PC-9 (cell line): ENCODE data around the gene TMEM232. TPM values are rescaled to one million over a fixed set of nuclear protein-coding genes. Genes with fewer than 3 reads are reported as not detected.

ENCODE experiments used
- Bru-seq: library from RNA; stranded (reverse); fragments of 400-500 nt; gene quantifications from one replicate; lab custom pipeline; 2021; lab: Mats Ljungman, UMichigan
- BruChase-seq, 2 experiments: library from RNA; stranded (reverse); fragments of 400-500 nt; gene quantifications; one replicate each; lab custom pipeline; 2021; lab: Mats Ljungman, UMichigan
- BruUV-seq: library from RNA; stranded (reverse); fragments of 400-500 nt; replicated peaks from 2 replicates; lab custom pipeline; 2021; lab: Mats Ljungman, UMichigan
- CTCF ChIA-PET: fragments of 300-600 bp; sonication (Branson Sonifier 250); formaldehyde crosslinking; loops from one replicate; lab custom pipeline; 2022; ENCODE audit warnings: antibody characterized with exemption; lab: Charles Lee
- POLR2A ChIA-PET: fragments of 300-600 bp; sonication (Branson Sonifier 250); formaldehyde crosslinking; loops from one replicate; lab custom pipeline; 2022; ENCODE audit warnings: antibody characterized with exemption; ENCODE audit not compliant: unreplicated experiment; lab: Charles Lee
- DNase-seq, 2 experiments: peaks; one replicate each; pipeline versions ENCODE4 v3.0.0 to v3.0.0-alpha.2; 2015 to 2022; ENCODE audit warnings: mixed read lengths in 1 of 2
- H2AFZ ChIP-seq: fragments of 200-600 bp; sonication (generic); 2 replicates; pipeline ENCODE4 v1.8.1; 2017; ENCODE audit warnings: antibody characterized with exemption
- H3F3A ChIP-seq: fragments of 200-600 bp; sonication (generic); 2 replicates; pipeline ENCODE4 v1.8.1; 2017; ENCODE audit warnings: antibody characterized with exemption, mild to moderate bottlenecking, low read depth; ENCODE audit not compliant: insufficient read depth
- H3K27ac ChIP-seq: fragments of 200-600 bp; sonication (generic); 2 replicates; pipeline ENCODE4 v1.6.1; 2016; ENCODE audit warnings: mixed run types
- H3K27me3 ChIP-seq: fragments of 200-600 bp; sonication (generic); 2 replicates; pipeline ENCODE4 v1.6.1; 2016; ENCODE audit warnings: low read depth, mixed run types; ENCODE audit not compliant: insufficient read depth
- H3K36me3 ChIP-seq: fragments of 200-600 bp; sonication (generic); 2 replicates; pipeline ENCODE4 v1.6.1; 2016; ENCODE audit warnings: low read depth, mixed run types
- H3K4me1 ChIP-seq: fragments of 200-600 bp; sonication (generic); replicated peaks from 2 replicates; pipeline ENCODE4 v1.6.1; 2016; ENCODE audit warnings: mixed run types; ENCODE audit not compliant: insufficient read depth
- H3K4me2 ChIP-seq: fragments of 200-600 bp; sonication (generic); 2 replicates; pipeline ENCODE4 v1.6.1; 2017; ENCODE audit warnings: mixed run types
- H3K4me3 ChIP-seq: fragments of 200-600 bp; sonication (generic); 2 replicates; pipeline ENCODE4 v1.6.1; 2016; ENCODE audit warnings: mixed run types
- H3K79me2 ChIP-seq: fragments of 200-600 bp; sonication (generic); 2 replicates; pipeline ENCODE4 v1.6.1; 2017; ENCODE audit warnings: low read depth, mixed run types
- H3K9me2 ChIP-seq: fragments of 200-600 bp; sonication (generic); 2 replicates; pipeline ENCODE4 v1.8.1; 2017; ENCODE audit warnings: mild to moderate bottlenecking; ENCODE audit not compliant: insufficient read depth
- H3K9me3 ChIP-seq: fragments of 200-600 bp; sonication (generic); 2 replicates; pipeline ENCODE4 v1.8.1; 2016; ENCODE audit warnings: low read depth; ENCODE audit not compliant: insufficient read depth
- H4K20me1 ChIP-seq: fragments of 200-600 bp; sonication (generic); 2 replicates; pipeline ENCODE4 v1.8.1; 2017; ENCODE audit not compliant: insufficient read depth
- EZH2 ChIP-seq: fragments of 200-600 bp; sonication (generic); IDR thresholded peaks from 2 replicates; pipeline ENCODE4 v1.8.0; 2017; ENCODE audit warnings: antibody characterized with exemption, low read depth
- intact Hi-C: fragments of 100-400 bp; cut with micrococcal nuclease; formaldehyde crosslinking; loops from one replicate; pipeline ENCODE4 v1.10.0; 2022; ENCODE audit not compliant: unreplicated experiment
- long read RNA-seq: library from polyadenylated mRNA; stranded (forward); transcript quantifications from one replicate; pipeline ENCODE4 v2.0.0, GENCODE V29; 2022
- total RNA-seq: library from RNA; stranded (reverse); gene quantifications from 2 replicates; pipeline ENCODE4 v1.2.3, GENCODE V29; 2021
- TF ChIP-seq, protein P1 (sequence below): fragments of 200-600 bp; sonication (generic); conservative IDR thresholded peaks from 2 replicates; pipeline ENCODE4 v1.6.1; 2017; ENCODE audit warnings: mixed run types, antibody characterized with exemption, mild to moderate bottlenecking, moderate library complexity

The TMEM232 gene
- total RNA-seq (0.65 and 1.1 TPM in 2 replicates), Bru-seq, nascent RNA (percentile 21 among the genes with signal in this experiment), BruChase-seq, experiment 1, labeled RNA remaining after a 2-hour chase (percentile 25 among the genes with signal in this experiment), BruChase-seq, experiment 2, labeled RNA remaining after a 6-hour chase (percentile 17 among the genes with signal in this experiment)
- long read RNA-seq, partial matches to known transcripts = 0 of 2 reads
- long read RNA-seq, other reads (novel, unspliced or antisense) = 2 of 2 reads

DNA sequence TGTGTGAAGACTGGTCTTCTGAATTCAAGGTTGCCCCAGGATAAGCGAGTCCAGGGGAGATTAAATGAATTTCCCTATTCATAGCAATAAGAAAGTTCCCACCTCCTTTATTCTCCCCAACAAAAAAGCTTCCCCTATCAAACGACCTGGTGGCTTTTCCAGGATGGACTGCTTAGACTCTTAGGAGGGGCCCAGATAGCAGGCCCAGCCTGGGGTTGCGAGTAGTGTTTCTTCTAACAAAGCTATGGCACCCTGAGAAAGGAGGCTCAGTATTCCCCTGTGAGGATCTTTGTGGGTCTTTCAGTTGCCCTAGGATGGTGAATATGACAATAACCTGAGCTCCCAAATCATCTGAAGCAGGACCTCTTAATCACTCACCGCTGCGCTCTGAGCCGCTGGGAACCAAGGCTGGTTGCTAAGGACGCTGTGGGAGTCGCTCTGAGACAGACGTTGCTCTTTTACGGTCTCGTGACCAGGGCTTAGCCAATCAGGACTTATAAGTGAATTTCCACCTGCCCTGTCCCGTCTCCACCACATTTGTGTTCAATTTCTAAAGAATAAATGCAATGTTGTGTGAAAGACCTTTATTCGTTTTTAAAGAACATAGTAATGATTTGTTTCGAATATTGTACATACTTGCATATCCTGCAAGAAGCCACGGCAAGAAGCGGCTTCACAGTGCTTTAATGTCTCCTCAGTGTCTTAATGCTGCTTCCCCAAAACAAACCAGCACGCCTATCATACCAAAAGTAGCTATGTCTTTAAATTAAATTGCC, at the start of gene TMEM232:
Gene TMEM232 (minus strand): TSS at position 423 of the 776 bp plus-strand sequence. CDS start 59,319 bp downstream, outside the sequence.
- POLR2A ChIA-PET = no interaction called here
- Histone ChIP-seq H3K4me1 (no peaks in the 10 kb centered on the region), H3K9me3 (no peaks in the 10 kb centered on the region), H4K20me1 (no peaks in the 10 kb centered on the region), H3K27ac (no peak within 1 kb of the TSS), H3K9me2 (no peaks in the 10 kb centered on the region), H2AFZ (peak within 1 kb of the TSS; percentile 90), H3K27me3 (no peaks in the 10 kb centered on the region), H3K79me2 (no peaks in the 10 kb centered on the region), H3K36me3 (no peaks in the 10 kb centered on the region), H3K4me3 (peak within 1 kb of the TSS; percentile 67), H3F3A (no peaks in the 10 kb centered on the region), H3K4me2 (peak within 1 kb of the TSS; percentile 96)
- TF ChIP-seq EZH2 = no peak
- TF ChIP-seq, protein P1, sequence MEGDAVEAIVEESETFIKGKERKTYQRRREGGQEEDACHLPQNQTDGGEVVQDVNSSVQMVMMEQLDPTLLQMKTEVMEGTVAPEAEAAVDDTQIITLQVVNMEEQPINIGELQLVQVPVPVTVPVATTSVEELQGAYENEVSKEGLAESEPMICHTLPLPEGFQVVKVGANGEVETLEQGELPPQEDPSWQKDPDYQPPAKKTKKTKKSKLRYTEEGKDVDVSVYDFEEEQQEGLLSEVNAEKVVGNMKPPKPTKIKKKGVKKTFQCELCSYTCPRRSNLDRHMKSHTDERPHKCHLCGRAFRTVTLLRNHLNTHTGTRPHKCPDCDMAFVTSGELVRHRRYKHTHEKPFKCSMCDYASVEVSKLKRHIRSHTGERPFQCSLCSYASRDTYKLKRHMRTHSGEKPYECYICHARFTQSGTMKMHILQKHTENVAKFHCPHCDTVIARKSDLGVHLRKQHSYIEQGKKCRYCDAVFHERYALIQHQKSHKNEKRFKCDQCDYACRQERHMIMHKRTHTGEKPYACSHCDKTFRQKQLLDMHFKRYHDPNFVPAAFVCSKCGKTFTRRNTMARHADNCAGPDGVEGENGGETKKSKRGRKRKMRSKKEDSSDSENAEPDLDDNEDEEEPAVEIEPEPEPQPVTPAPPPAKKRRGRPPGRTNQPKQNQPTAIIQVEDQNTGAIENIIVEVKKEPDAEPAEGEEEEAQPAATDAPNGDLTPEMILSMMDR = no peak
- peak; percentile 62 to 68 for DNase-seq
- BruUV-seq = no TSS peak
- CTCF ChIA-PET = interaction anchor here (0.6 kb wide), 1 partner anchor 11 kb away, joined by 3 read pairs; no protein-coding TSS in a partner anchor
- intact Hi-C loops = no loop called here

DNA sequence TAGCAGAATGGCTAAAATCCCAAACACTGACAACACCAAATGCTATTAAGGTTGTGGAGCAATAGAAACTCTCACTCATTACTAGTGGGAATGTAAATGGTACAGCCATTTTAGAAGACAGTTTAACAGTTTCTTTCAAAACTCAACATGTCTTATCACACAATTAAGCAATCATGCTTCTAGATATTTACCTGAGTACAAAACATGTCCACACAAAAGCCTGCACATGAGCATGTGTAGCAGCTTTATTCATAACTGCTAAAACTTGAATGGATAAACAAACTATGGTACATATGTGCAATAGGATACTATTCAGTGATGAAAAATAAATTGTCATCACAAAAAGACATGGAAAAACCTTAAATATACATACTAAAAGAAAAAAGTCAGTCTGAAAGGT, 43.8 kb upstream of the TMEM232 start:
- Histone ChIP-seq H3K4me2 (no peak overlapping the region), H3K4me3 (no peak overlapping the region), H3K79me2 (no peaks in the 10 kb centered on the region), H3K9me3 (no peaks in the 10 kb centered on the region), H3K4me1 (no peaks in the 10 kb centered on the region), H3K27ac (no peak overlapping the region), H3K9me2 (no peaks in the 10 kb centered on the region), H3K27me3 (no peaks in the 10 kb centered on the region), H3K36me3 (no peaks in the 10 kb centered on the region), H4K20me1 (no peaks in the 10 kb centered on the region), H2AFZ (no peak overlapping the region), H3F3A (no peaks in the 10 kb centered on the region)
- no peak for TF ChIP-seq EZH2
- TF ChIP-seq, protein P1 = no peak
- no TSS peak for BruUV-seq
- no peak for DNase-seq
- ChIA-PET CTCF (no interaction called here), POLR2A (no interaction called here)
- intact Hi-C loops = no loop called here

DNA sequence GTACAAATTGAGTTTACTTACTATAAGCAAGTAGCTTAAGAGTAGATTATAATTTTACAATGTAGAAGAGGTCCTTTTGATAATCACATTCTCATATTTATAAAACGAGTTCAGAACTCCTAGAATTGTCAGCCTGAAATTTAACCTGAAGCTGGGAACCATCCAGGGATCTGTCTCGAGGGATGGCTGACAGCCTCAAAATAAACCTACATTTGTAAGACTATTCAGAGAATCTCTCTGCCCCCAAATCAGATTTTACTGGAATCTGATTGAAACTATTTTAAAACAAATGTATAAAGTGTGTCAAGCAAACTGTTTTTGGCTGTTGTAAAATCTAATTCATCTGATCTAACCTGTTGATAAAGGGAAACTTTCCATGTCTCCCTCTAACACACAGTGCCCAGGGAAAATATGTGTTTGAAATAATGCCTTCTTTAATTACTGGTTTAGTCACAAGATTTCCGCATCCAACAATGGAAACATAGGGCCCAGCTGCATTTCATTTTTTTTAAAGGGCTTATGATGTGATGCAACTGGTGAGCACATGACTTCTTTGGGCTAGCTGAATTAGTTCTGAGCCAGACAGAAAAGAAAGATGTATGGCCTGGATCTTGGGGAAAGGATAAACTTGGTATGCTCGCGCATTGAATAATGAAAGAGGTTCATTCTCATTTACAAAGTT, 42.7 kb upstream of the TMEM232 start:
- Histone ChIP-seq H3K79me2 (no peaks in the 10 kb centered on the region), H3F3A (no peaks in the 10 kb centered on the region), H3K4me1 (no peaks in the 10 kb centered on the region), H3K4me3 (no peak overlapping the region), H3K27ac (no peak overlapping the region), H3K27me3 (no peaks in the 10 kb centered on the region), H3K9me3 (no peaks in the 10 kb centered on the region), H3K4me2 (no peak overlapping the region), H4K20me1 (no peaks in the 10 kb centered on the region), H3K36me3 (no peaks in the 10 kb centered on the region), H3K9me2 (no peaks in the 10 kb centered on the region), H2AFZ (no peak overlapping the region)
- TF ChIP-seq, protein P1 = no peak
- no peak for TF ChIP-seq EZH2
- POLR2A ChIA-PET = no interaction called here
- no TSS peak for BruUV-seq
- intact Hi-C loops = no loop called here
- CTCF ChIA-PET = no interaction called here
- DNase-seq = no peak
